NCI-H524 (cell line): Measurements from ENCODE around the gene ZCCHC14.

ENCODE experiments used
- DNase-seq, 2 experiments: peaks; one replicate each; lab custom pipeline; 2025; lab: John Stamatoyannopoulos, UW

The ZCCHC14 gene

DNA sequence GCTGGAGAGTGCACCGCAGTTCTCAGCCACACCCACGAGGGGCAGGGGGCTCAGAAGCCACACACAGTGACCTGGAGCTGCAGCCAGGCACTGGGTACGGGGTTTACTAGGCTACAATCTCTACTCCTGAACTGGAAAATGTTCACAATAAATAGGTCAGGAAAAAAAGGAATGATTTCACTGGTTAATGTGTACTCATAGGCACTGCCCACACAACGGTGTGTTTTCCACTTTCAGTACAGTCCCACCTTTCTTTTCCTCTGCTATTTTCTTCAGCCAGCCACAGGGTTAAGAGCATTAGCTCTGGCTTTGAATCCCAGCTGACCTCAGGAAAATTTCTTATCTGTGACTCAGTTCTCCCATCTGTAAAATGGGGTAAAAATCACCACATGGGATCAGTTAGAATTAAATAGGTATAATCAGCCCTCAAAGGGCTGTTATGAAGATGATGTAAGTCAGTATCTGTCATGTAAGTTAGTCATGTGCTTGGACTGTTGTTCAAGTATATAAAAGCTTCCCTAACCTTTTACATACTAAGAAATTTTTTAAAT, 35.7 kb downstream of the ZCCHC14 start:
- DNase-seq = no peak

DNA sequence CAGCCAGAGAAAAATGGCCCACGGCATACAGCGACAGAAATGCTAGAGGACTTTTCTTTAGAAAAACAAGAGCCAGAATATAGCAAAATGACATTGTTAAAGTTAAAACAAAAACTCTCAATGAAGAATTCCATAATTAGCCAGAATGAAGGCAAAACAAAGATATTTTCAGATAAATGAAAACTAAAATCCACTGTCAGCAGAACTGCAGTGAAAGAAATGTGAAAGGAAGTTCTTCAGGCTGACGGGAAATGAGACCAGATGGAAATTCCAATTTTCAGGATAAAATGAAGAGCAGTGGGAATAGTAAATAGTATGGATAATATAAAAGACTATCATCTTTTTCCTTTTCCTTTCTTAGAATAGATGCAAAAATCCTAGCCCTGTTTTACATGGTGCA, 38.4 kb downstream of the ZCCHC14 start:
- no peak for DNase-seq

DNA sequence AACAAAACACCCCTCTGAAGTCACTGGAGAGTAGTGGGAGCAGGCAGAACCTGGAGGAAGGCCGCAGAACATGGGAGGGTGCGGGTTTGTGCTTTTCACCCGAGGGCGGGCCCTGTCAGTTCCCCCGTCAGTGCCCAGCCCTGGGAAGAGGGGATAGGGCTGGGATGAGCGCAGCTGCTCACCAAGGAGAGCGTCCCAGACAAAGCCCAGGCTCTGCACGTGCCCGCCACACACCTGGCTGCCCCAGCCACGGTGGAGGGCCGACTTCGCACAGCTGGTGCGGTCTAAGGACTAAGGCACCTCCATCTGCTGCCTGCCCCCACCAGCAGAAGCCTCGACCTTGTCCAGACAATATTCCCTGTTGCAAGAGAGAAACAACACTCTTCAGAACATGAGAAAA, 39.5 kb downstream of the ZCCHC14 start:
- peak; percentile 35 to 81 for DNase-seq

DNA sequence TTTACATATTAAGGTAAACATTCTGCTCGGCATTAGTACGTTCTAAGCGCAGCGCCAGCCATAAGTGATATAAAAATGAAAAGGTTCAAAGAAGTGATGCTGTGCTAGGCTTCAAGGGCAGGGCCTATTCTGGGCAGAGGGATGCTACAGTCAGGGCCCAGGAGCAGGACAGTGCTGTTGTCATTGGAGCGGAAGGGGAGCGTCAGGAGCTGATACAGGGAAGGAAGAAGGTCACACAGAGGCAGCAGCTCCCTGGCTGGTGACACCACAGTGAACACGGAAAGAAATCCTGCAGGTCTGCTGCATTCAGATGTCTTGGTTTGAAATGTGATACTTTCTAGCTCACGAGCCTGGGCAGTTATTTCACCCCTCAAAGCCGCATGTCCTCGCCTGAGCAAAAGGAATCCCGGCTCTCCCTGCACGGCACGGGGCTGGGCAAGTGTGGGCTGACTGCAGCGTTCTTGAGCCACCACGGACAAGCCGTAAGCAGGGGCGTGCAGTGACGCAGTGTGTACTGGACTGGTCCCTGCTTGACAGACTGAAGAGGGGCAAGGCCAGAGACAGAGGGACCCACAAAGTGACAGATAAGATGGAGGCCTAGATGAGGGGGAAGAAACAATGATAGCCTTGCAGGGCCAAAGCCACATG, 41.1 kb downstream of the ZCCHC14 start:
- DNase-seq = no peak

DNA sequence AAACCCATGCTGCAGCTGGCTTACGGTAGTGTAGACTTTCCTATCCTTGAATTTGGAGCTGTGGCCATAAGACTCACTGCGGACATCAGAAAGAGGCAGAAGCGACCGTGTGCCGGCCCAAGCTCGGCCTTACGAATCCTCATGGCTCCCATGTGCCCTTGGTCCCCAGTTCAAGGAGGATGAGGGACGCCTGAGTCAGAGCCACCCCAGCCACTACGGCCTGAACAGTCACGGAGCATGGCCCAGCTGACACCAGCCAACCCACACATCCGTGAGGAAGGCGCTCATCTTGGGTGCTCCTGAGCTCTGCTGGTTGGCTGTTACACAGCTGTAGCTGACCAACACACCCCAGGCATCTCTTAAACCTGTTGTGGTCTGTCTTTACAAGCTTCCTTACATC, 44.0 kb downstream of the ZCCHC14 start:
- no peak for DNase-seq

DNA sequence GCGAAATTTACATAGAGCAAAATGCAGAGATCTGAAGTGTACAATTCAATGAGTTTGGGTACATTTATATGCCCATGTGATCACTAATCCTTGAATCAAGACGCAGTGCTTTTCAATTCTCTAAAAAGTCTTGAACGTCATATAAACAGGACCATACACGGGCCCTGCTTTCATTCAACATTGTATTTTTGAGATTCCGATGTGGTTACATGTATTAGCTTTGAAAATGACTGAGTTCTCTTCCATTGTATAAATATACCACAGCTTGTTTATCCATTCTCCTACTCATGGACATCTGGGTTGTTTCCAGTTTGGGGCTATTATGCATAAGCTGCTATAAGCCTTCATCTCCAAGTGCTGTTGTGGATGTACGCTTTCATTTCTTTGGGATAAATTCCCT, 45.5 kb downstream of the ZCCHC14 start:
- no peak for DNase-seq

DNA sequence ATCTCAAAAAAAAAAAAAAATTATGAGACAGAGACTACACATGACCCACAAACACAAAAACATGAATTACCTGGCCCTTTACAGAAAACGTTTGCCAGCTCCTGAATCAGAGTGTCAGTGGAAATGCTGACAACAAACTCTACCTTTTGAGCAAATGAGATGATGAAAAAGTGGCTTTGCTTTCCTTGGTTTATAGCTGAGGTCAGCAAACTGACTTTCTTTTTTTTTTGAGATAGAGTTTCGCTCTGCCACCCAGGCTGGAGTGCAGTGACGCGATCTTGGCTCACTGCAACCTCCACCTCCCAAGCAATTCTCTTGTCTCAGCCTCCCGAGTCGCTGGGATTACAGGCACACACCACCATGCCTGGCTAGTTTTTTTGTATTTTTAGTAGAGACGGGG, 46.3 kb downstream of the ZCCHC14 start:
- DNase-seq = no peak

DNA sequence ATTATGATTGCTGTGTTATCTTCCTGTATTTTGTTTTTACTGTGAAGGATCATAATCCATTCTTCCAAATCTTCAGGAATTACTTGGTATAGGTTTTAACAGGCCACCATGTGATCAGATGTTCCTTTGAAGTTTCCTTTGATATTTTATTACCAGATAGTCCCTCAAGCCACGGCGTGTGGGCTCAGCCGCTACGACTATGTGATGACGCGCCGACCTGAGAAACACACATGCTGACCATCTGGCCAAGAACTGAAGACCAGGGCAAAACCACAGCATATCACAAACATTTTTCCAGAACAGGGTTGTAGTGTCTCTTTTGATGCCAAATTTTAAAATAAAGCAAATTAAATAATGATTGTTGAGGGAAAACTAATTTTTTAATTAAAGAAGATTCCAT, 47.3 kb downstream of the ZCCHC14 start:
- no peak for DNase-seq

DNA sequence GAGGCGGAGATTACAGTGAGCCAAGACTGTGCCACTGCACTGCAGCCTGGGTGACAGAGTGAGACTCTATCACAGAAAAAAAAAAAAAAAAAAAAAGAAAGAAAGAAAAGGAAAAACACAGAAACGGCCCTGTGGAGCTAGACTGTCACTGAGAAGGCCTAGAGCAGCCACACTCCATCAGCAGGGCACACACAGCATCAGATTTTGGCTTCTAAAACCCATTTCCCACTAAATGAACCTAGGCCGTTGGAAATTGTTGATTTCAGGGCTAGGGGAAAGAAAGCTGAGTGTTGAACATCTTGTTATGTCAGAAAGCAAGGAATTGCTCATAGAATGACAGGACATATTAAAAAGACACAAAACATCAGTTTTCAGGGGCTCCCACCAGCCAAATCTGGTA, 48.9 kb downstream of the ZCCHC14 start:
- DNase-seq = no peak

DNA sequence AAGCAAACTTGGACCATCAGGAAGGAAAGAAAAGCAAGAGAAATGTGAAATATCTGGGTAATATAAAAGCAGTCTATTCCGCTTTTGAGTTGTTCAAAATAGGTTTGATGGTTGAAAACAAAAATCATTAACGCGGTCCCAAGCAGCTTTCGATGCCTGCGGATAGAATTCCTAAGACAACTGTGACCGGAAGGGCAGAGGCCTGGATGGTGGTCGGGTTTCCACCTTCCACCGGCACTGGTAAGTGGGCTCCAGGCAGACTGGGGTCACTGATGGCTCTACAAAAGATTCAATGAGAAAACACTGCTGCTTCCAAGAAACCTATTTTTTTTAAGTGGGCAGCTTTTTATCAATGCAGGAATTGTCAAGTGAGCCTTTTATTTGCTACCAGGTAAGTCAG, 49.8 kb downstream of the ZCCHC14 start:
- DNase-seq = no peak

DNA sequence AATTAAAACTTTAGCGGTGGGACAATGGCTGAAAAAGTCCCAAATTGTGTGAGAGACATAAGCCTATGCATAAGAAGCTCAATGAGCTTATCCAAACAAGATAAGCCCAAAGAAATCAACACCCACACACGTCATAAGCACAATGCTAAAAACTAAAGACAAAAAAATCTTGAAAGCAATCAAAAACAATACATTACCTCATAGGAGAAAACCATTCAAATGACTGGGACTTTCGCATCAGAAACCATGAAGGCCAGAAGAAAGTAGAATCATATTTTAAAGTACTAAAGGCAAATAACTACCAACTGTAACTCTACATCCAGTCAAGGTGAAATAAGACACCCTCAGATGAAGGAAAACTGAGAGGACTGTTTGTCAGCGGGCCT, 50.2 kb downstream of the ZCCHC14 start:
- no peak for DNase-seq

DNA sequence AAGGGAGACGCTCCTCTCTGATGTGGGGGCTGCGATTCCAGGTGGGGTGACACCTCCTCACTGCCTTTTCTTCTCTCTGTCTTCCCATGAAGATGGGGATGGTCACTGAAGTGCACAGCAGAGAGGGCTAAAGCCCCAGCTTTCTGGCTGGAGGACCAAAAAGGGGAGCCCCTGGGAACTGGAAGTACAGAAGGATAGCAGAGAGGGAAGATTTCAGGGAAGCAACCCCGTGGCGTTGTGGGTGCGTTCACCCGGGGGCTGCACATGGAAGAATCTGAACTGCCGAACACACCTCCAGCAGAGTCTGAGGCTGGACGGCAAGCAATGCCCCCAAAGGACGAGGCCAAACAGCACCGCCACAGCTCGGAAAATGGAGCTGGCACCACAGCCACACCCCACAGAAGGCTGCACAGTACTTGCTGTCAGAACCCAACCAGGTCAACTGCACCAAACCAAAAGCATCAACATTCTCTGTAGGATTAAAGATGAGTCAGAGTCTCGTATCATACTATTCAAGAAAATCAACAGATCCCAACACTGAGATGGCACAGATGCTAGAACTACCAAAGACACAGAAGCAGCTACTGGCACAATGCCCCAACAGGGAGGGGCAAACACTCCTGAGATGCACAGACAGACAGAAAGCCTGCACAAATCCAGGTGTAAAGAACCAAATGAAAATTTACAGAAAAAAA, 50.8 kb downstream of the ZCCHC14 start:
- no peak for DNase-seq

DNA sequence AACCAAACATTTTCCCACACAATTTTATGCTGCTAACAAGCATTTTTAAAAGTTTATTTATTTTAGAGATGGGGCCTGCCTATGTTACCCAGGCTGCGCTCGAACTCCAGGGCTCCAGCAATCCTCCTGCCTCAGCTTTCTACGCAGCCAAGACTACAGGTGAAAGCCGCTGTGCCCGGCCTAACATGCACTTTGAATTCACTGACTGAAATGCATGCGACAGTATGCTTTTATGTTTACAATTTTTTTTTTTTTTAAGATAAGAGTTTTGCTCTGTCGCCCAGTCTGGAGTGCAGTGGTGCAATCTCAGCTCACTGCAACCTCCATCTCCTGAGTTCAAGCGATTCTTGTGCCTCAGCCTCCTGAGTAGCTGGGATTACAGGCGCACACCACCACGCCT, 52.9 kb downstream of the ZCCHC14 start:
- DNase-seq = no peak

DNA sequence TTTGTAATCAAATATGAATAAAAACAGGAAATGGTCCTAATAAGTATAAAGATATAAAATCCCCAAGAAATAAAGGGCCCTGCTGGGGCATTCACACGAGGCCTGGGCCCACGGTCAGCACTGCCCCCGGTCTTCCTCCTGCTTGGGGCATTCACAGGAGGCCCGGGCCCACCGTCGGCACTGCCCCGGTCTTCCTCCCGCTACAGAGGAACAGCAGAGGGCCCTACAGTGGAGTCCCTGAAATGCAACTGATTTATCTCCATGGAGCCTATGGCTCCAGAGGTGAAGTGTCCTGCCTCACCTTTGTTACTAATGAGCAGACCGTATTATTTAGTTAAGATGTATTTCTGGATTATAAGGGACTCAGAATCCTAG, 54.2 kb downstream of the ZCCHC14 start:
- DNase-seq = no peak

DNA sequence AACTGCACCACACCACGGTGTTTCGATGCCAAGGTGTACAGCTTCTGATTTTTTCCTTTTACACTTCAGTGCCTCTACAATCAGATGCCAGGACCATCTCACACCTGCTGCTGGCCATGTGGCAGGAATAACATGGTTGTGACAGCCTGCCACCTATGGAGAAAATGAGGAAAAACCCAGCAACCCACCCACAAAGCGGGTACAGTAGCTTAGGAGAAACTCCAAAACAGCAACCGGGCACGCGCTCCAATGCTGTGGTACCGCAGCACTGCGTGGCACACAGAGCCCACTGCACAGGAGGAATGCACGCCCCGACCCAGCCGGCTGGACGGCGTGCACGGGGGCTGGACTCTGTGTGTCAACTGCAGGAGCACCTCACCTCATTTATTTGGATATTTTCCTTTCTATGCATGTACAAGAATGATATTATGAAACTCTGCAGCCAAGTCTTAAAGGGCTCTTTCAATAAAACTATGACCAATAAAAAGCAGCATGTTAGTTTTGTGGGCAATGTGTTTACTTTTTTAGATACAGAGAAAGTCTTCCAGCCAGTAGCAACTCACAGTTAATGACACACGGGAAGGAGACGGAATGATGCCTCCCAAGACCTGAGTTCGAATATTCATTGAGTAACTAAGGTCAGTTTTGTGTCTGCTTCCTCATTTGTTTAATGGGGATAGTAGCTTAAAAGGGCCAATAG, 54.8 kb downstream of the ZCCHC14 start:
- DNase-seq = peak in 1 of 2 experiments; percentile 60

DNA sequence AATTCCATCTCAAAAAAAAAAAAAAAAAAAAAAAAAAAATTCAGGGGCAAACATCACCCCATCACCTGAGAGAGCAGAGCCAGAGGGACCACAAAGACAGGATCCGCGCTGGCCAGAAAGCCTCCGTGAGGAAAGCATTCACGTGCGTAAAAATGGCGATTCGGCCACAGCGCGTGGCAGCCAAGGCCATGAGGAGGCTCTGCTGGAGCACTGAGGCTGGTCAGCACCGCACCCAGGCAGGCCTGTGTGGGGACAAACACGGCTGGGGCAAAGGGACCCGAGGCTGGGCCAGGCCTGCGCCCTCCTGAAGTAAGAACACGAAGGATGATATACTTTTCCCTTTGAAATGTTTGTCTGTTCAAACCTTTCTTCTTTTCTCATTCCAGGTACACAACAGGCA, 55.5 kb downstream of the ZCCHC14 start:
- no peak for DNase-seq

DNA sequence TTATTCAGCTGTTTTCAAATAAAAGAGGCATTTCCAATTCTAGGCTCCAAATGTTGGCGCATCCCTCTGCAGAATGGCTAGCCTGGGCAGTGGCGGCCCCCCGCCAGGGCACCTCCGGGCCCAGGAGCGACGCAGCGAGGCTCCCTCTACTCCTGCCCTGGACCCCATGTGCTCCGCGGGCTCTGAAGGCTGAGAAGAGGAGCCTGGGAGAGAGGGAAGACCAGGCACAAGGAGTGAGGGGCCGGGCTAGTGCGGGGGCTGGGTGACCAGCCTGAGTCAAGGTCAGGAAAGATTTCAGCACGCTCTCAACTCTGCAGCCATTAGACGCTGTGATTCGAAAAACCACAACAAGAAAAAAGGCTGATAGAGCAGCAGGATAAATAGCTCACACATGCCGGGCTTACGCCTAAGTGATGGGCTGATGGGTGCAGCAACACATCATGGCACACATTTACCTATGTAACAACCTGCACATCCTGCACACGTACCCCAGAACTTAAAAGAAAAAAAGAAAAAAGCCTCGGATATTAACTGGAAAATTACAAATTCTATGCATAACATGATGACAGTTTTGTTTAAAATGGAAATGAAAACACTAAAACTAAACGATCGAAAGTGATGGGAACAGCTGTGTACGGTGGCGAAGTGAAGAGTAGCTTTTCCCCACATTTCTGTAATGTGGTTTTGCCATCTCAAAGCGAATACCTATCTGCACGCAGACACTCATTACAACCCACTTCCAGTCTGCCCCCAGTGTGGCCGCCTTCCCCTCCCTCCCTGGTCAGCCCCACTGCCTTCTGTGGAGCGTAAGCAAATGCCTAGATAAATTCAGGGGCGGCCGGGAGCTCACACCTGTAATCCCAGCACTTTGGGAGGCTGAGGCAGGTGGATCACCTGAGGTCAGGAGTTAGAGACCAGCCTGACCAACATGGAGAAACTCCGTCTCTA, 56.3 kb downstream of the ZCCHC14 start:
- no peak for DNase-seq

DNA sequence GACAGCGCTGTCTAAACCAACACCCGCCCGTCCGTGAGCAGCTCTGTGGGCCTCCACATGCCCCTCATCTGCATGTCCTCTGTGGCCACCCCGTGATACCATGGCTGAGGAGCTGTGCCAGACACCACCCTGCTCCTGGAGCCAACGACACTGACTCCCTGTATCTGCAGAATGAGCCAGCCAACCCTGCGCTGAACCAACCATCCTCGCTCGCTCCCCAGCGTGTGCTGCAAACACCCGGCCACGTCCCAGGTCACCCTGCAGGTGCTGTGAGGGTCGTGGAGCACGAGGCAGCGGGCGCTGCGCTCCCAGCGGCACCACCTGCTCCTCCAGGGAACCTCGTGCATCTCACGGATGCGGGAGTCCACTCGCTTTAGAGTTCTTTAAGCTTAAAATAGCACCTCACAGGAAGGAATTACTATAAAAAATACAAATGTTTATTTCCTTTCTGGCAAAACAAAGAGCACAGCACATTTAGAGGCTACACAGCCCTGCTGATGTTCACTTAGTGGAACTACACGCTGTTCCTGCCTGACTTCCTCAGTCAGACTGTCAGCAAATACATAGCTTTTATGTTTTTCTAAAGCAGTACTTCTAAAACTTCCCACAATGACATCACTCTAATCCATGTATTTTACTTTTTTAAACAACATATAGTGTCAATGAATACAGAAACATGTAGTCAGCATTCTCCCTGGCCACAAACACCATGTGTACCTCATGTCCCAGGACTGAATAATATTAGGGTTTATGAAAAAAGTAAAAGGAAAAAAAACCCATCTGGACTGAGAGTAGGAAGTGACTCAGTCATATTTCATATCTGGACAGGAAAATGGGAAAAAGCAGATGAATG, 57.2 kb downstream of the ZCCHC14 start:
- no peak for DNase-seq

DNA sequence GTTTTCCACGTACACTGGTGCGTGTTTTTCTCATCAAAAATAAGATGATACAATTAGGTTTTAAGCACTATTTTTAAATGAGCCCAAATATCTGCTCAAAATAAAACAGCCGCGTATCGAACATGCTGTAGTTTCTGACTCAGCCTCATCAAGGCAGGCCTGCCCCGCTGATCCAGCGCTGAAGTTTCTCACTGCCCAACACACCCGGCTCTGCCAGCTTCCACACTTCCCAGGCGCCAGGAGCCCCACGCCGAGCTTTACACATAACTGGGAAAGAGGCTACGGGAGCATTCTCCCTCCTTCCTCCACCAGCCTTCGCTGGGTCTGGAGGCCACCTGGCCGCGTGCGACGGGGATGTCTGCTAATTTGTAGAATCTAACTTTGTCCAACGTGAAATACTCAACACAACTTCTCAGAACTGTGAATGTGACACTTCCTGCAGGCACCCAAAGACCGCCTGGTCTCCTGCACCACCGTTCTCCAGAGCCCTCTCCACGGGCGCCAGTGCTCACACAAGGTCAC, 58.6 kb downstream of the ZCCHC14 start:
- no peak for DNase-seq

DNA sequence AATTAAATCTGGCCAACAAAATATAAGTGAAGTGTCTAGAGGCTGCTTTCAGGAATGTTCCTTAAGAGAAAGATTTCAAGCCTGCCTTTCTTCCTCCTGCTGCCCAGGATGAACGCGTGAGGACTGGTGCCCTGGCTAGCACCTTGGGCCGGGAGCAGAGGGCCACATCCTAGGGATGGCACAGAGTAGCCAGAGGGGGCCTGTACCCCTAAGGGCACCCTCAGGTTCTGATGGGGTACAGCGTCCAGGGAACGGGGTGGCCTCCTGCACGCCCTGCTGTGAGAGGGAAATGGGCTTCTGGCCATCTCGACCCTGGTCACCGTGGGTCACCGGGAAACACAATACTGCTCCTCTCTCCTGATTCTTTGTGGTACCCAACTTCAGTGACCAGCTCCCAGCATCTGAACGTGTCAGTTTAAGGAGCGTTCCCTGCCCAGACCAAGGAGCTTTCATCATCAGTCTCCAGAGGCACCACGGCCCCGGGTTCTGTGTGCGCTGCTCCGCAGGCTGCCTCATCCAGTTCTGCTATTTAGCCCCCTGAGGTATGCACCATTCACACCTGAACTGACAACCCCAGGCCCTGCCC, 60.4 kb downstream of the ZCCHC14 start:
- DNase-seq = no peak
